HG02973 (cell line): Measurements from ENCODE around the gene CDK12.

Experiments used
- ATAC-seq: cut with Tn5 transposase; IDR thresholded peaks from one replicate; pipeline ENCODE4 v1.9.1; 2021; ENCODE audit warnings: moderate library complexity; ENCODE audit not compliant: unreplicated experiment

Gene CDK12

DNA sequence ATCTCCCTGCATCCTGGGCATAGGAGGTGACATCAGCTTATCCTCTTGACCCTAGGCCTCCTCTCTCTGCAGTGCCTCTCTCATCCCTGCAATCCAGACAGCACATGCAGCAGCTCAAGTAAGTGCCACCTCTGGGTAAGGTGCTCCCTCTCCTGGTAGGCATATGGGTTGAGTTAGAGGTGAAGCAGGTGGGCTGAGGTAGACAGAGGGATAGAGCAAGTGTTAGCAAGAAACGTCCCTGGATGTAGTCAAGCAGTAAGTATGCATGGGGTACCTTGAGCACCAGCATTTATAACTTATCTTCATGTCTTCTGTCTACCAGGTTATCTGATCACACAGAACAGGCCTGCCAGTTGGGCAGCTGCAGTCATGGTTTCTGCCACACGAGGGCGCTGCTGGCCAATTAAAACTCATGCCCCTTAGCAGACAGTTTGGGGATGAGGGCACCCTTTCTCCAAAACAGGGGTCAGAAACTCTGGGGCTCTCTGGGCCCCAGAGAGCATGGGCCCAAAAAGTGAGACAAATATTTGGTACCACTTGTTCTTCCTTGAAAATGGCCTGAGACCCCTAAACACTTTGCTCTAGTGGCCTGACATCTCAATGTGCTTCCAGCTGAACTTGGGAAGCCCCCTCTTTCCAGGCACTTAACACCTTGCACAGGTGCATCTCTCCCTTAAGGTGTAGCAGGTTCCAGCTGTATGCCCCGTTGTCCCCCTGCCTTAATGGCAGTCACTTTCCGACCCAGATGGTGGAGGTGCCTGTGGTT lies 86.6 kb downstream of the CDK12 start:
- ATAC-seq, result no peak

- ATAC-seq, result no peak
Observed at GRCh38 chr17:39548494-39549225, 87.4 kb downstream of the CDK12 start.

GRCh38 chr17:39549747-39550573 lies 88.7 kb downstream of the CDK12 start:
- no peak for ATAC-seq

DNA sequence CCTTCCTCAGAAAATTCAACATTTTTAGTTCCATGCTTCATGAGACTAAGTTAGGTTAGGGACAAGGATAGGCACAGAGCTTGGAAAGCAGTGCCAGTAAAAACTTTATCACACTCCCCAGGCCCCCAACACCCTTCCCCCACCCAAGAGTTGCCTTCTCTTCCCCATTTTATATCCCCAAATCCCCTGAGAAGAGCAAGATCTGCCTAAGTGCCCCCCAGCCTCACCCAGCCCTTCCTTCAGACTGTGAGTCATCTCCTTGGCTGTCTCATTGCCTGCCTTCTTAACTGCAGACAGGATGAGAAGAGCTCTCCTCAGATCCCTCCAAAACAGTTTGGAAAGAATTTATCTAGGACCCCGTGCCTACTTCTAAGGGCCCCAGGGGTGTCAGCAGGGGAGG lies 90.6 kb downstream of the CDK12 start:
- ATAC-seq, result no peak

- no peak for ATAC-seq
Observed at GRCh38 chr17:39553341-39553945, 92.2 kb downstream of the CDK12 start.

GRCh38 chr17:39555368-39555767 lies 94.1 kb downstream of the CDK12 start:
- ATAC-seq, result no peak

- ATAC-seq, result no peak
Observed at GRCh38 chr17:39556423-39556822, 95.1 kb downstream of the CDK12 start.

GRCh38 chr17:39562395-39562794 lies 101.1 kb downstream of the CDK12 start:
- no peak for ATAC-seq

DNA sequence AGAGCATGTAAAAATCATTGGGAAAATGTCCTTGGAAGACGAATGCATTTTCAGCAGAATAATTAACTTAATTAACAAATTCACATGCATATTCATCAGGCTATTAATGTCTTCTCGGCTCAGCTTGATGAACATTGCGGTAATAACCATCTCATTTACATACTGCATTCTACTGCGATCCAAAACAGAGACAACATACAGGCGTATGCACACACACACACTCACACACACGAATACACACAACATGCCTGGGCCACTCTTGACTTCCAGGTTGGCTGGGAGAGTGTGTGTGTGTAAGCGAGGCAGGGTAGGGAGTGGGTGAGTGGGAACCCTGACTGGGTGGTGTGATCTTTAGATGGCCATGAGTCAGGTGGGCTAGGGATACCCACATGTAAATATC lies 101.7 kb downstream of the CDK12 start:
- no peak for ATAC-seq

DNA sequence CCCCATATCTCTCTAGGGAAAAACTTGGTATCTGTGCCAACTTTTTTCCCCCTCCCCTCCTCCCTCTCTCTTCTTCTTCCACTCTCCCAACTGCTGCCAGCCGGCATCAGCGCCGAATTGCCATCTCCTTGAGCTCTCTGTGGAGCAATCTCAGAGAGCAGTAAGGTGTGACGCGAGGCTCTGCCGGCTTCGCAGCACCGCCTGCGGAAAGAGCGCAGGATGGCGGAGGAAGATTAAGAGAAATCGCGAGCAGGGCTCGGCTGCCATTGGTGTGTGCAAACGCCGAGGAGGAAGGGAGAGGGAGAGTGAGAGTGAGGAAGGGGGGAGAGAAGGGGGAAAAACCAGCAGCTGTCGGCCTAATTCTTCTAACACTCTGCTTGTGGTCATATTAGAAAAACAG lies 102.2 kb downstream of the CDK12 start:
- no peak for ATAC-seq

GRCh38 chr17:39564211-39564848 lies 103.0 kb downstream of the CDK12 start:
- ATAC-seq, result no peak

DNA sequence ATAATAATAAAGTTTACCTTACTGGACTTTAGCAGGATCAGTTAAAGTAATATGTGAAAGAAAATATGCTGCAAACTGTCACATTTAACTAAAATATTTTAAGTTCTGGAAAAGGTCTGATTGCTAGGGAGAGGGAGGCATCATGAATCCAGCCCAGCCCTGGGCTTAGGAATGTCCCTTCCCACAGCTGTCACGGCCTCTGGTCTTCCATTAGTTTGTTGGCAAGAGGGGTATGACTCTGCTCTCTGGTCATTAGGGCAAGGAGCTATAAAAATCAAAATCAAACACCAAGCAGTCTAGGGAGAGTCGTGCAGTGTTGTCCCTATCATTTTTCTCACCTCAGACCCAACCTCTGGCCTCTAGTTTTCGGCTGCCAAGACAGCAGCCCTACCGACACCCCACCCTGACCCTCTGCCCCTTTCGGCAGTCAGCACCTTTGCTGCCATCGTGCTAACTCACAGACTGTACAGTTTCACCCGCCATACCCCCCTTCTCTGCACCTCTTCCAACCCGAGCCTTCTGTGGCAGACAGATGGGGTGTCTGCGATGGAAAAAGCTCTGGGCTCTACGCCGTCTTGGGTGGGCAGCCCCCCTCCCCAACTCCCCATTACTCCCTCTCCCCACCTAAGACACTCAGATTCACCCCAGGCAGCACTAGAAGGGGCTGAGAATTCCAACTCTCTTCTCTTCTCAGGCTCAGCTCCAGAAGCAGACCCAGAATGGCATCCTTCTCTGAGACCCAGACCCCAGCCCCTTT lies 105.0 kb downstream of the CDK12 start:
- no peak for ATAC-seq

GRCh38 chr17:39568702-39569101 lies 107.4 kb downstream of the CDK12 start:
- ATAC-seq, result no peak

- no peak for ATAC-seq
Observed at GRCh38 chr17:39569126-39569525, 107.8 kb downstream of the CDK12 start.

DNA sequence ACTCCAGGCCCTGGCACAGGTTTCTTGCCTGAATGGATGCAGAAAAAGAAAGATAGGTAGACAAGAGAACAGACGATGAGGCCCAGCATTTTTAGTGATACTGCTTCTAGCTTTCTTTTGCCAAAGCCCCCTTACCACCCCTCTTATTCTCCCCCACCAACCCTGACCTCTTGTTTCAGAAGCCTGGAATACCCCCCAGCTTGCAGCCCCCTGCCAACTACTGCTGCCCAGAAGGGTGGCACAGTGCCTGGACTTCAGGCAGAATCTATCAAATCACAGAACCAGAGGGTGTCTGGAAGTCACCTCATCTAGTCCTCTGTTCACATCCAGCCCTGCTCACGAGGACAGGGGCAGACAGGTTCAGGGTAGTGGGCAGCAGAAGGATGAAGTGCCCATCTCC lies 110.8 kb downstream of the CDK12 start:
- ATAC-seq, result no peak

- ATAC-seq, result no peak
Observed at GRCh38 chr17:39573447-39574298, 112.4 kb downstream of the CDK12 start.

DNA sequence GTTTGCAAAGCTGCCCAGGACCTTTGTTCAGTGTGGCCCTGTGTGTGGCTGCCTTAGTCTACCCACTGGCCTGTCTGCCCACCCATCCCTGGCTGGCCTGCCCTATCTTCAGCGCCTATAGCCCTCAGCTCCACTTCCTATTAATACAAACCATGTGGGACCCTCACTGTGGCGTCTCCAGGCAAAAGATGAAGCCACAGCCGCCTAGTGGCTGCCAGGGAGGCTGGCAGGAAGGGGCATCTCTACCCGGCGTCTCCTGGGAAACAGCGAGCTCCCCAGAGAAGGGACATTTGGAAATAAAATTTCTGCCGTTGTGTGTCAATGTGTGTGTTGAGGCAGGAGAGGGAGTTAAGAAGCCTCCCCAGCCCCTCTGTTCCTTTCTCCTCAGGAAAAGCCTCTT lies 114.9 kb downstream of the CDK12 start:
- ATAC-seq, result no peak

DNA sequence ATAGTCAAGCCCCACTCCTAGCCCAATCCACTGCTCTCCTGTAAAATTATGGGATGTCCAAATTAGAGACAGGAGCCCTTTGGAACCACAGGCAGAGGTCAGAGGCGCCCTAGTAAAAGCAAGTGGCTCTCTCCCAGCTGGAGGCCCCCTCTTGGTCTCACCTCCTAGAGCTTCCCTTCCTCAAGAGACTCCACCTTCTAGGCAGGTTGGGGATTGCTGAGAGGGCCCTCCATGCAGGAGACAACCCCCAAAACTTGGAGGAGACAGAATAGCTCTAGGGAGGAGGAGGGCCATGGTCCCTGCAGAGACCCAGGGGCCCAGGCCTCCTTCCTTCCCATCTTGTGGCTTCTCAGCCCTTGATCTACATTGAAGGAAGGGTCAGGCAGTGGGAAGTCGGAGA lies 117.0 kb downstream of the CDK12 start:
- no peak for ATAC-seq
